ENCODE data around the gene GRK6.

GRK6 gene

GRCh38 chr5:177431317-177432142 is 5.1 kb downstream of the GRK6 start:
- no peak for DNase-seq
- Histone ChIP-seq H3K4me3 (ENCODE audit: low read depth, low read length) (no peak overlapping the region), H3K36me3 (replicated peaks) (peaks cover 44% of the 10 kb centered on the region), H3K27me3 (replicated peaks) (no peaks in the 10 kb centered on the region), H3K27ac (no peak overlapping the region)
- no peak for TF ChIP-seq CTCF (IDR thresholded peaks at IDR 0.05; ENCODE audit: low read depth, low read length, missing control alignments)
- in situ Hi-C loops (cut with HindIII; ENCODE audit: low pct_ligation_motif_present, low sequenced_read_pairs), result loop anchor here (25.0 kb wide), 1 partner anchor 119 kb away; the partner anchor contains the start of genes MXD3, PRELID1 and RAB24

- peaks cover 45% of the 10 kb centered on the region for H3K36me3 ChIP-seq (replicated peaks)
- no peak for TF ChIP-seq CTCF (IDR thresholded peaks at IDR 0.05; ENCODE audit: low read depth, low read length, missing control alignments)
- no peaks in the 10 kb centered on the region for H3K27me3 ChIP-seq (replicated peaks)
- no peak overlapping the region for H3K4me3 ChIP-seq (ENCODE audit: low read depth, low read length)
- in situ Hi-C loops (cut with HindIII; ENCODE audit: low pct_ligation_motif_present, low sequenced_read_pairs), result loop anchor here (25.0 kb wide), 1 partner anchor 120 kb away; the partner anchor contains the start of genes MXD3, PRELID1 and RAB24
- DNase-seq, result no peak
- H3K27ac ChIP-seq, result no peak overlapping the region
These were observed 5.8 kb downstream of the GRK6 start for GRCh38 chr5:177432143-177432838.

- TF ChIP-seq CTCF (IDR thresholded peaks at IDR 0.05; ENCODE audit: low read depth, low read length, missing control alignments), result no peak
- no peak overlapping the region for H3K27ac ChIP-seq
- no peaks in the 10 kb centered on the region for H3K27me3 ChIP-seq (replicated peaks)
- in situ Hi-C loops (cut with HindIII; ENCODE audit: low pct_ligation_motif_present, low sequenced_read_pairs), result loop anchor here (25.0 kb wide), 1 partner anchor 121 kb away; the partner anchor contains the start of genes MXD3, PRELID1 and RAB24
- no peak for DNase-seq
- H3K4me3 ChIP-seq (ENCODE audit: low read depth, low read length), result no peak overlapping the region
- H3K36me3 ChIP-seq (replicated peaks), result peaks cover 50% of the 10 kb centered on the region
These were observed 6.6 kb downstream of the GRK6 start for GRCh38 chr5:177432839-177433657.

GRCh38 chr5:177433658-177434217 is 7.3 kb downstream of the GRK6 start:
- H3K27ac ChIP-seq, result no peak overlapping the region
- in situ Hi-C loops (cut with HindIII; ENCODE audit: low pct_ligation_motif_present, low sequenced_read_pairs), result loop anchor here (25.0 kb wide), 1 partner anchor 121 kb away; the partner anchor contains the start of genes MXD3, PRELID1 and RAB24

More at GRCh38 chr5:177433658-177434217, 7.3 kb downstream of the GRK6 start:
- TF ChIP-seq CTCF (IDR thresholded peaks at IDR 0.05; ENCODE audit: low read depth, low read length, missing control alignments), result no peak
- no peak for DNase-seq
- no peak overlapping the region for H3K4me3 ChIP-seq (ENCODE audit: low read depth, low read length)
- H3K27me3 ChIP-seq (replicated peaks), result no peaks in the 10 kb centered on the region
- peaks cover 55% of the 10 kb centered on the region for H3K36me3 ChIP-seq (replicated peaks)

Data from brain microvascular endothelial cell (primary cell).